OCI-LY7 (cell line): ENCODE data around the gene SPDYE6. TPM values are rescaled to one million over a fixed set of nuclear protein-coding genes. Genes with fewer than 3 reads are reported as not detected.
A peak's percentile ranks its signal among the peaks of the same experiment; 100 is the strongest.

ENCODE experiments used
- BruUV-seq: library from RNA; stranded (reverse); fragments of 400-500 nt; replicated peaks from 2 replicates; lab custom pipeline; 2021; lab: Mats Ljungman, UMichigan
- CTCF ChIA-PET: fragments of 300-600 bp; sonication (Branson Sonifier 250); formaldehyde crosslinking; loops from one replicate; lab custom pipeline; 2022; ENCODE audit warnings: antibody characterized with exemption; ENCODE audit not compliant: unreplicated experiment; lab: Charles Lee
- POLR2A ChIA-PET: fragments of 300-600 bp; sonication (Branson Sonifier 250); formaldehyde crosslinking; loops from one replicate; lab custom pipeline; 2022; ENCODE audit warnings: antibody characterized with exemption; lab: Charles Lee
- DNase-seq: peaks from one replicate; pipeline ENCODE4 v3.0.0-alpha.2; 2015; ENCODE audit warnings: low spot score
- H2AFZ ChIP-seq: fragments of 200-600 bp; sonication (generic), shearing (Covaris generic); 2 replicates; pipeline ENCODE4 v1.6.1; 2014; ENCODE audit warnings: mild to moderate bottlenecking, antibody characterized with exemption, low read length, moderate library complexity
- H3K27ac ChIP-seq: fragments of 200-600 bp; sonication (generic); 2 replicates; pipeline ENCODE4 v1.5.1; 2014; ENCODE audit warnings: mixed run types, low read depth, mild to moderate bottlenecking, moderate library complexity, low read length, inconsistent platforms; ENCODE audit not compliant: poor library complexity, severe bottlenecking
- H3K36me3 ChIP-seq: fragments of 200-600 bp; sonication (generic); 2 replicates; pipeline ENCODE4 v1.6.1; 2014; ENCODE audit warnings: mild to moderate bottlenecking, antibody characterized with exemption, low read length, moderate library complexity, mixed read lengths; ENCODE audit not compliant: insufficient read depth
- H3K4me1 ChIP-seq: fragments of 200-600 bp; sonication (generic); 2 replicates; pipeline ENCODE4 v1.5.1; 2014; ENCODE audit warnings: mild to moderate bottlenecking, low read length; ENCODE audit not compliant: insufficient read depth, poor library complexity, severe bottlenecking
- H3K4me2 ChIP-seq: fragments of 200-600 bp; sonication (generic); 2 replicates; pipeline ENCODE4 v1.6.1; 2014; ENCODE audit warnings: mild to moderate bottlenecking, low read length
- H3K4me3 ChIP-seq: fragments of 200-600 bp; sonication (generic); 2 replicates; pipeline ENCODE4 v1.5.1; 2014; ENCODE audit warnings: mild to moderate bottlenecking, low read depth, low read length; ENCODE audit not compliant: poor library complexity, severe bottlenecking
- H3K79me2 ChIP-seq: fragments of 200-600 bp; sonication (generic); 2 replicates; pipeline ENCODE4 v1.6.1; 2016; ENCODE audit warnings: low read depth, mild to moderate bottlenecking, low read length, moderate library complexity, mixed read lengths; ENCODE audit not compliant: insufficient read depth
- H3K9me2 ChIP-seq: fragments of 200-600 bp; sonication (generic); 2 replicates; pipeline ENCODE4 v1.6.1; 2016; ENCODE audit warnings: mild to moderate bottlenecking, low read length, mixed read lengths; ENCODE audit not compliant: insufficient read depth
- H3K9me3 ChIP-seq: fragments of 200-600 bp; sonication (generic); 2 replicates; pipeline ENCODE4 v1.6.1; 2014; ENCODE audit warnings: mild to moderate bottlenecking, mixed run types, low read length, mixed read lengths
- H4K20me1 ChIP-seq: fragments of 200-600 bp; sonication (generic); 2 replicates; pipeline ENCODE4 v1.6.1; 2014; ENCODE audit warnings: mild to moderate bottlenecking, antibody characterized with exemption, low read length, moderate library complexity, mixed read lengths; ENCODE audit not compliant: insufficient read depth
- EZH2phosphoT487 ChIP-seq: fragments of 200-600 bp; sonication (generic); IDR thresholded peaks from 2 replicates; pipeline ENCODE4 v1.6.1; 2018; ENCODE audit warnings: low read depth, borderline replicate concordance, mild to moderate bottlenecking, mixed run types, antibody characterized with exemption, low read length, moderate library complexity, mixed read lengths
- intact Hi-C: fragments of 100-400 bp; cut with micrococcal nuclease; formaldehyde crosslinking; loops from one replicate; pipeline ENCODE4 v1.10.0; 2022; ENCODE audit not compliant: unreplicated experiment
- total RNA-seq, 2 experiments: library from RNA; depleted of rRNA in 1 of 2; stranded (reverse); fragments of >200 nt in 1 of 2; shearing (Covaris generic) in 1 of 2; gene quantifications; 2 replicates each; pipeline ENCODE4 v1.2.3, GENCODE V29; 2014 to 2022
- TF ChIP-seq, protein P1 (sequence below): fragments of 200-600 bp; sonication (generic); conservative IDR thresholded peaks from 2 replicates; pipeline ENCODE4 v1.5.1; 2014; ENCODE audit warnings: mild to moderate bottlenecking, antibody characterized with exemption, low read length, moderate library complexity, mixed read lengths

The SPDYE6 gene
- total RNA-seq, 2 experiments from 2014 or later = not detected

DNA sequence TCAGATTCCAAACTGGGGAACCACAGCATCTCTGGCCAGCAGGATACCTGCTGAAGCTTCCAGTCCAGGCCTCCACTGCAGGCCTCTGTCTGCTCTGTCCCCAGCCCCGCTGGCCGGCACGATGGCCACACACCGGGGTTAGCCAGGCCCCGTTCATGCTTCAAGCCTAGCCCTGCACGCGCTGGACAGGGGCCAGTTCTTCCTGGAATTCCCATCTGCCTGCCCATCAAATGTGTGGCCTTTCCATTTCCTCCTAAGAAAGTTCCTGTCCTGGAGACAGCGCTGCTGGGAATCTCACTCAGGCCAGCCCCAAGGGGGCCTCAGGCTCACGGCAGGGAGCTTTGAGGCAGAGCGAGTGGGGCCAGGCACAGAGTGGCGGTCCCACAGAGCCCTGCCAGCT, 51.6 kb downstream of the SPDYE6 start:
- H3K4me1 ChIP-seq = peaks cover 81% of the 10 kb centered on the region
- peak overlapping the region; percentile 98 for H3K27ac ChIP-seq
- no peak for DNase-seq
- no peak overlapping the region for H2AFZ ChIP-seq
- peak overlapping the region; percentile 59; the same call in 1 of the 2 replicates for H3K4me2 ChIP-seq
- TF ChIP-seq, protein P1, sequence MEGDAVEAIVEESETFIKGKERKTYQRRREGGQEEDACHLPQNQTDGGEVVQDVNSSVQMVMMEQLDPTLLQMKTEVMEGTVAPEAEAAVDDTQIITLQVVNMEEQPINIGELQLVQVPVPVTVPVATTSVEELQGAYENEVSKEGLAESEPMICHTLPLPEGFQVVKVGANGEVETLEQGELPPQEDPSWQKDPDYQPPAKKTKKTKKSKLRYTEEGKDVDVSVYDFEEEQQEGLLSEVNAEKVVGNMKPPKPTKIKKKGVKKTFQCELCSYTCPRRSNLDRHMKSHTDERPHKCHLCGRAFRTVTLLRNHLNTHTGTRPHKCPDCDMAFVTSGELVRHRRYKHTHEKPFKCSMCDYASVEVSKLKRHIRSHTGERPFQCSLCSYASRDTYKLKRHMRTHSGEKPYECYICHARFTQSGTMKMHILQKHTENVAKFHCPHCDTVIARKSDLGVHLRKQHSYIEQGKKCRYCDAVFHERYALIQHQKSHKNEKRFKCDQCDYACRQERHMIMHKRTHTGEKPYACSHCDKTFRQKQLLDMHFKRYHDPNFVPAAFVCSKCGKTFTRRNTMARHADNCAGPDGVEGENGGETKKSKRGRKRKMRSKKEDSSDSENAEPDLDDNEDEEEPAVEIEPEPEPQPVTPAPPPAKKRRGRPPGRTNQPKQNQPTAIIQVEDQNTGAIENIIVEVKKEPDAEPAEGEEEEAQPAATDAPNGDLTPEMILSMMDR = no peak
- no peak for TF ChIP-seq EZH2phosphoT487
- ChIA-PET POLR2A (interaction anchor here (1.6 to 7.7 kb wide), 2 partner anchors 13 to 59 kb away, joined by 6 to 154 read pairs; partner anchors contain the start of gene SH2B2), CTCF (no interaction called here)
- H3K4me3 ChIP-seq = peak overlapping the region; percentile 15
- peaks cover 8% of the 10 kb centered on the region; the same call in 1 of the 2 replicates for H3K9me3 ChIP-seq
- peaks cover 51% of the 10 kb centered on the region; the same call in 1 of the 2 replicates for H3K79me2 ChIP-seq
- intact Hi-C loops = no loop called here
- H3K9me2 ChIP-seq = no peaks in the 10 kb centered on the region
- no peaks in the 10 kb centered on the region for H4K20me1 ChIP-seq
- no TSS peak for BruUV-seq
- peaks cover 81% of the 10 kb centered on the region for H3K36me3 ChIP-seq

- Histone ChIP-seq H3K9me3 (peaks cover 8% of the 10 kb centered on the region; the same call in 1 of the 2 replicates), H3K79me2 (peaks cover 53% of the 10 kb centered on the region; the same call in 1 of the 2 replicates), H3K27ac (peak overlapping the region; percentile 98), H3K9me2 (no peaks in the 10 kb centered on the region), H3K4me2 (peak overlapping the region; percentile 59), H3K4me3 (peak overlapping the region; percentile 15), H3K36me3 (peaks cover 78% of the 10 kb centered on the region), H2AFZ (no peak overlapping the region), H4K20me1 (no peaks in the 10 kb centered on the region), H3K4me1 (peaks cover 73% of the 10 kb centered on the region)
- DNase-seq = peak; percentile 61
- BruUV-seq = no TSS peak
- ChIA-PET POLR2A (interaction anchor here (0.6 to 7.7 kb wide), 5 partner anchors 12 to 141 kb away, joined by 3 to 154 read pairs (median 4); partner anchors contain the start of gene SH2B2), CTCF (interaction anchor here (0.6 to 1.8 kb wide), 3 partner anchors 13 to 160 kb away, joined by 3 to 5 read pairs (median 3); no protein-coding TSS in a partner anchor)
- intact Hi-C loops = no loop called here
- TF ChIP-seq, protein P1 = no peak
- TF ChIP-seq EZH2phosphoT487 = no peak
Observed at GRCh38 chr7:102303669-102304422, 52.4 kb downstream of the SPDYE6 start.
